ENCODE data around the gene PIK3R1. TPM values are rescaled to one million over a fixed set of nuclear protein-coding genes. Genes with fewer than 3 reads are reported as not detected.

Gene PIK3R1
- total and polyA plus RNA-seq, 4 donors: 22.6 to 123 (median 47.3) TPM

DNA sequence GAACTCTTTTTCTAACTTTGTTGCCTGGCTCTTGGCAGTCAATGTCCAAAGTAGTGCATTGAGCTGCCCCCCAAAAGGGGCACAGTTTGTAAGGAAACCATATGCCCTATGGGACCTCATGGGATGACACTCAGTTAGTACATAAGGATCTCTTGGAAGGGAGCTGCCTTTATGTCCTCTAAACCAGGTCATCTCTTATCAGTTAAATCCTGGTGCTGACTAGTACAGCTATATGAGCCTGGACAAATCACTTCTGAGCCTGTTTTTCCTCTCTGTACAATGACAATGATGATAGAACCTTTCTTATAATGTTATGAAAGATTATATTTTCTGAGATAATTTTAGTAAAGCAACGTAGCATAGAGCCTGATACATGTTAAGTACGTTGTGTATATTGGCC is 44.1 kb downstream of the PIK3R1 start:
- Histone ChIP-seq H3K4me3 (ENCODE audit: low read depth in 1 of 3, low read length in 3 of 3) (no peak overlapping the region), H3K27me3 (ENCODE audit: control insufficient read depth in 4 of 4, insufficient read depth in 4 of 4, low read length in 3 of 4) (no peaks in the 10 kb centered on the region), H3K36me3 (ENCODE audit: control insufficient read depth in 4 of 4, insufficient read depth in 3 of 4, low read depth in 1 of 4, low read length in 3 of 4) (peaks cover 0 to 5% (median 0%) of the 10 kb centered on the region in 4 donors), H3K27ac (ENCODE audit: low read depth in 1 of 2, low read length in 2 of 2) (no peak overlapping the region), H3K9me3 (ENCODE audit: control insufficient read depth in 4 of 4, low read length in 3 of 4) (no peaks in the 10 kb centered on the region), H3K9ac (ENCODE audit: low read depth in 1 of 2, low read length in 2 of 2) (no peak overlapping the region), H3K4me1 (ENCODE audit: control insufficient read depth in 4 of 4, insufficient read depth in 4 of 4, low read length in 3 of 4) (peaks cover 9 to 51% (median 31%) of the 10 kb centered on the region in 4 donors)
- 90% methylated on average over 2 of the region's 2 CpGs for WGBS
- no peak for TF ChIP-seq EGR1 (IDR thresholded peaks at IDR 0.05; ENCODE audit: low read depth in 2 of 2)
- no peak for TF ChIP-seq YY1 (IDR thresholded peaks at IDR 0.05)
- no peak for TF ChIP-seq HNF4A (conservative IDR thresholded peaks at IDR 0.05)
- TF ChIP-seq SP1 (IDR thresholded peaks at IDR 0.05): no peak
- TF ChIP-seq RAD21 (IDR thresholded peaks at IDR 0.05): no peak
- TF ChIP-seq, protein P1, sequence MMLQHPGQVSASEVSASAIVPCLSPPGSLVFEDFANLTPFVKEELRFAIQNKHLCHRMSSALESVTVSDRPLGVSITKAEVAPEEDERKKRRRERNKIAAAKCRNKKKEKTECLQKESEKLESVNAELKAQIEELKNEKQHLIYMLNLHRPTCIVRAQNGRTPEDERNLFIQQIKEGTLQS (IDR thresholded peaks at IDR 0.05): no peak
- TF ChIP-seq NR2F2 (IDR thresholded peaks at IDR 0.05): no peak
- no peak for TF ChIP-seq JUND (IDR thresholded peaks at IDR 0.05)
- no peak for TF ChIP-seq GABPA (IDR thresholded peaks at IDR 0.05 in 1 of 2, conservative IDR thresholded peaks at IDR 0.05 in 1 of 2)
- no peak for DNase-seq (ENCODE audit: low spot score)

DNA sequence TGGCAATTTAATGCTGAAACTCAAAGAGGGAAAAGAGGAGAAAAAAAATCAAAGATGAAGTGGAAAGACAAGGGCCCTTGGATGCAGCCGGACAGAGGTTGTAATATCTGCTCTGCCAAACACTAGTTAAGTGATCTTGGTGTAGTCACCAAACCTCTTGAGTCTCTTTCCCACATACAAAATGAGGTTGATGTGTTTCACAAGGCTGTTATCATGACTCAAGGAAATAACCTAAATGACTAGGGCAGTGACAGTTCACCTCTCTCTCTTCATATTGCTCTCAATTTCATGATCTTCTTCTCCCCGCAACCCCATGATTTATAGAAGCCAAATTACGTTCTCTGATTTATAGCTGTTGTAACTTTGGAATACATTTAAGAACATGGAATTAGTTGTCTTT is 44.9 kb downstream of the PIK3R1 start:
- DNase-seq (ENCODE audit: low spot score): no peak
- Histone ChIP-seq H3K4me3 (ENCODE audit: low read depth in 1 of 3, low read length in 3 of 3) (no peak overlapping the region), H3K27ac (ENCODE audit: low read depth in 1 of 2, low read length in 2 of 2) (no peak overlapping the region), H3K36me3 (ENCODE audit: control insufficient read depth in 4 of 4, insufficient read depth in 3 of 4, low read depth in 1 of 4, low read length in 3 of 4) (peaks cover 0 to 5% (median 0%) of the 10 kb centered on the region in 4 donors), H3K4me1 (ENCODE audit: control insufficient read depth in 4 of 4, insufficient read depth in 4 of 4, low read length in 3 of 4) (peaks cover 15 to 51% (median 35%) of the 10 kb centered on the region in 4 donors), H3K9me3 (ENCODE audit: control insufficient read depth in 4 of 4, low read length in 3 of 4) (no peaks in the 10 kb centered on the region), H3K9ac (ENCODE audit: low read depth in 1 of 2, low read length in 2 of 2) (no peak overlapping the region), H3K27me3 (ENCODE audit: control insufficient read depth in 4 of 4, insufficient read depth in 4 of 4, low read length in 3 of 4) (no peaks in the 10 kb centered on the region)
- TF ChIP-seq EGR1 (IDR thresholded peaks at IDR 0.05; ENCODE audit: low read depth in 2 of 2) (no peak), FOXA2 (IDR thresholded peaks at IDR 0.05) (no peak), GABPA (IDR thresholded peaks at IDR 0.05 in 1 of 2, conservative IDR thresholded peaks at IDR 0.05 in 1 of 2) (no peak)
- TF ChIP-seq, protein P1 (IDR thresholded peaks at IDR 0.05): no peak
- 93% methylated on average over 3 of the region's 3 CpGs for WGBS

DNA sequence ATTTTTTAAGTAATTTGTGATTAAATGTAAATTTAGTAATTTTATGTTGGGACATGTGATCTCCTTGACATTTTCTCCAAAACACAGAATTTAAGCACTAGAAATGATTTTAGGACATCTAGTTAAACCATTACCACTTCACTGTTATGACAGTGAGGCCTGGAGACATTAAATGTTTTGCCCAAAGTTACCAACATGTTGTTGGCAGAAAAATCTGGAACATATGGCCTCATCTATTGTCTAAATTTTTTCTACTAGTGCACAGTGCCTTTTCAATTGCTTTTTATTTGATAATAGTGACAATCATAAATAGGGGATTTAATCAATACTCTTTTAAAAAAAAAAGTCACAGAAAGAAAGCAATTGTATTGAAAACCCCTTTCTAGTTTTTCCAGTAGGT is 45.6 kb downstream of the PIK3R1 start:
- H3K4me3 ChIP-seq (ENCODE audit: low read depth in 1 of 3, low read length in 3 of 3): no peak overlapping the region
- no peaks in the 10 kb centered on the region for H3K27me3 ChIP-seq (ENCODE audit: control insufficient read depth in 4 of 4, insufficient read depth in 4 of 4, low read length in 3 of 4)
- peak overlapping the region in 1 of 2 donors; percentile 4 for H3K27ac ChIP-seq (ENCODE audit: low read depth in 1 of 2, low read length in 2 of 2)
- TF ChIP-seq NR2F2 (IDR thresholded peaks at IDR 0.05) (no peak), EGR1 (IDR thresholded peaks at IDR 0.05; ENCODE audit: low read depth in 2 of 2) (no peak), FOXA1 (IDR thresholded peaks at IDR 0.05) (no peak), RAD21 (IDR thresholded peaks at IDR 0.05) (no peak), GABPA (IDR thresholded peaks at IDR 0.05 in 1 of 2, conservative IDR thresholded peaks at IDR 0.05 in 1 of 2) (no peak), HNF4A (conservative IDR thresholded peaks at IDR 0.05) (no peak), YY1 (IDR thresholded peaks at IDR 0.05) (no peak)
- TF ChIP-seq, protein P2, sequence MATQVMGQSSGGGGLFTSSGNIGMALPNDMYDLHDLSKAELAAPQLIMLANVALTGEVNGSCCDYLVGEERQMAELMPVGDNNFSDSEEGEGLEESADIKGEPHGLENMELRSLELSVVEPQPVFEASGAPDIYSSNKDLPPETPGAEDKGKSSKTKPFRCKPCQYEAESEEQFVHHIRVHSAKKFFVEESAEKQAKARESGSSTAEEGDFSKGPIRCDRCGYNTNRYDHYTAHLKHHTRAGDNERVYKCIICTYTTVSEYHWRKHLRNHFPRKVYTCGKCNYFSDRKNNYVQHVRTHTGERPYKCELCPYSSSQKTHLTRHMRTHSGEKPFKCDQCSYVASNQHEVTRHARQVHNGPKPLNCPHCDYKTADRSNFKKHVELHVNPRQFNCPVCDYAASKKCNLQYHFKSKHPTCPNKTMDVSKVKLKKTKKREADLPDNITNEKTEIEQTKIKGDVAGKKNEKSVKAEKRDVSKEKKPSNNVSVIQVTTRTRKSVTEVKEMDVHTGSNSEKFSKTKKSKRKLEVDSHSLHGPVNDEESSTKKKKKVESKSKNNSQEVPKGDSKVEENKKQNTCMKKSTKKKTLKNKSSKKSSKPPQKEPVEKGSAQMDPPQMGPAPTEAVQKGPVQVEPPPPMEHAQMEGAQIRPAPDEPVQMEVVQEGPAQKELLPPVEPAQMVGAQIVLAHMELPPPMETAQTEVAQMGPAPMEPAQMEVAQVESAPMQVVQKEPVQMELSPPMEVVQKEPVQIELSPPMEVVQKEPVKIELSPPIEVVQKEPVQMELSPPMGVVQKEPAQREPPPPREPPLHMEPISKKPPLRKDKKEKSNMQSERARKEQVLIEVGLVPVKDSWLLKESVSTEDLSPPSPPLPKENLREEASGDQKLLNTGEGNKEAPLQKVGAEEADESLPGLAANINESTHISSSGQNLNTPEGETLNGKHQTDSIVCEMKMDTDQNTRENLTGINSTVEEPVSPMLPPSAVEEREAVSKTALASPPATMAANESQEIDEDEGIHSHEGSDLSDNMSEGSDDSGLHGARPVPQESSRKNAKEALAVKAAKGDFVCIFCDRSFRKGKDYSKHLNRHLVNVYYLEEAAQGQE (IDR thresholded peaks at IDR 0.05): no peak
- TF ChIP-seq, protein P3, sequence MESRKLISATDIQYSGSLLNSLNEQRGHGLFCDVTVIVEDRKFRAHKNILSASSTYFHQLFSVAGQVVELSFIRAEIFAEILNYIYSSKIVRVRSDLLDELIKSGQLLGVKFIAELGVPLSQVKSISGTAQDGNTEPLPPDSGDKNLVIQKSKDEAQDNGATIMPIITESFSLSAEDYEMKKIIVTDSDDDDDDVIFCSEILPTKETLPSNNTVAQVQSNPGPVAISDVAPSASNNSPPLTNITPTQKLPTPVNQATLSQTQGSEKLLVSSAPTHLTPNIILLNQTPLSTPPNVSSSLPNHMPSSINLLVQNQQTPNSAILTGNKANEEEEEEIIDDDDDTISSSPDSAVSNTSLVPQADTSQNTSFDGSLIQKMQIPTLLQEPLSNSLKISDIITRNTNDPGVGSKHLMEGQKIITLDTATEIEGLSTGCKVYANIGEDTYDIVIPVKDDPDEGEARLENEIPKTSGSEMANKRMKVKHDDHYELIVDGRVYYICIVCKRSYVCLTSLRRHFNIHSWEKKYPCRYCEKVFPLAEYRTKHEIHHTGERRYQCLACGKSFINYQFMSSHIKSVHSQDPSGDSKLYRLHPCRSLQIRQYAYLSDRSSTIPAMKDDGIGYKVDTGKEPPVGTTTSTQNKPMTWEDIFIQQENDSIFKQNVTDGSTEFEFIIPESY (IDR thresholded peaks at IDR 0.05): no peak
- TF ChIP-seq, protein P1 (IDR thresholded peaks at IDR 0.05): no peak
- H3K9me3 ChIP-seq (ENCODE audit: control insufficient read depth in 4 of 4, low read length in 3 of 4): no peaks in the 10 kb centered on the region
- H3K36me3 ChIP-seq (ENCODE audit: control insufficient read depth in 4 of 4, insufficient read depth in 3 of 4, low read depth in 1 of 4, low read length in 3 of 4): peaks cover 0 to 5% (median 0%) of the 10 kb centered on the region in 4 donors
- H3K4me1 ChIP-seq (ENCODE audit: control insufficient read depth in 4 of 4, insufficient read depth in 4 of 4, low read length in 3 of 4): peaks cover 14 to 53% (median 42%) of the 10 kb centered on the region in 4 donors
- H3K9ac ChIP-seq (ENCODE audit: low read depth in 1 of 2, low read length in 2 of 2): no peak overlapping the region
- DNase-seq (ENCODE audit: low spot score): no peak
